ENCODE results near the gene UGT1A6. TPM values are rescaled to one million over a fixed set of nuclear protein-coding genes. Genes with fewer than 3 reads are reported as not detected.

Gene UGT1A6
- total RNA-seq, 1 donor from 2014 or later, result not detected

- TF ChIP-seq CTCF (IDR thresholded peaks at IDR 0.05), result no peak
- DNase-seq, result peak; percentile 7
- intact Hi-C loops (cut with micrococcal nuclease), result no loop called here
- no peak overlapping the region for H3K4me3 Mint-ChIP-seq
- no peak overlapping the region for H3K27ac Mint-ChIP-seq
- H3K27me3 Mint-ChIP-seq, result peaks cover 15% of the 10 kb centered on the region
- ChIA-PET CTCF (no interaction called here), POLR2A (no interaction called here)
- H3K36me3 Mint-ChIP-seq (ENCODE audit: low read depth), result no peaks in the 10 kb centered on the region
- H3K4me1 Mint-ChIP-seq, result no peaks in the 10 kb centered on the region
- H3K9me3 Mint-ChIP-seq, result no peaks in the 10 kb centered on the region
- ATAC-seq (ENCODE audit: low read depth), result no peak
Observed at GRCh38 chr2:233811732-233812131, 119.0 kb downstream of the UGT1A6 start.

- Mint-ChIP-seq H3K4me1 (no peaks in the 10 kb centered on the region), H3K9me3 (no peaks in the 10 kb centered on the region), H3K27me3 (peaks cover 20% of the 10 kb centered on the region), H3K27ac (no peak overlapping the region), H3K36me3 (ENCODE audit: low read depth) (no peaks in the 10 kb centered on the region), H3K4me3 (no peak overlapping the region)
- CTCF ChIA-PET, result no interaction called here
- ATAC-seq (ENCODE audit: low read depth) (no peak), DNase-seq (no peak)
- POLR2A ChIA-PET, result no interaction called here
- TF ChIP-seq CTCF (IDR thresholded peaks at IDR 0.05), result no peak
- intact Hi-C loops (cut with micrococcal nuclease), result no loop called here
Observed at GRCh38 chr2:233813236-233814055, 120.8 kb downstream of the UGT1A6 start.

GRCh38 chr2:233814056-233814835, 121.6 kb downstream of the UGT1A6 start:
- H3K9me3 Mint-ChIP-seq, result no peaks in the 10 kb centered on the region
- ChIA-PET CTCF (no interaction called here), POLR2A (no interaction called here)
- intact Hi-C loops (cut with micrococcal nuclease), result no loop called here
- ATAC-seq (ENCODE audit: low read depth) (no peak), DNase-seq (no peak)
- peaks cover 20% of the 10 kb centered on the region for H3K27me3 Mint-ChIP-seq
- no peak overlapping the region for H3K4me3 Mint-ChIP-seq
- H3K4me1 Mint-ChIP-seq, result no peaks in the 10 kb centered on the region
- H3K27ac Mint-ChIP-seq, result no peak overlapping the region
- no peak for TF ChIP-seq CTCF (IDR thresholded peaks at IDR 0.05)
- no peaks in the 10 kb centered on the region for H3K36me3 Mint-ChIP-seq (ENCODE audit: low read depth)

- H3K4me3 Mint-ChIP-seq, result no peak overlapping the region
Observed at GRCh38 chr2:233815861-233816260, 123.2 kb downstream of the UGT1A6 start.

More at GRCh38 chr2:233815861-233816260, 123.2 kb downstream of the UGT1A6 start:
- DNase-seq (no peak), ATAC-seq (ENCODE audit: low read depth) (no peak)
- intact Hi-C loops (cut with micrococcal nuclease), result no loop called here
- ChIA-PET CTCF (no interaction called here), POLR2A (no interaction called here)
- Mint-ChIP-seq H3K9me3 (no peaks in the 10 kb centered on the region), H3K27ac (no peak overlapping the region), H3K4me1 (no peaks in the 10 kb centered on the region), H3K36me3 (ENCODE audit: low read depth) (no peaks in the 10 kb centered on the region), H3K27me3 (peaks cover 20% of the 10 kb centered on the region)
- TF ChIP-seq CTCF (IDR thresholded peaks at IDR 0.05), result no peak
